ENCODE measurements around the gene PELI3.

PELI3 gene

GRCh38 chr11:66447012-66447411 lies 19.7 kb upstream of the PELI3 start:
- Histone ChIP-seq H3K9me3 (peaks cover 0 to 6% (median 0%) of the 10 kb centered on the region in 3 donors), H3K4me3 (no peak overlapping the region), H3K36me3 (no peaks in the 10 kb centered on the region), H3K27me3 (no peaks in the 10 kb centered on the region), H3K27ac (no peak overlapping the region), H3K4me1 (no peaks in the 10 kb centered on the region)
- TF ChIP-seq CTCF (IDR thresholded peaks at IDR 0.05) = no peak
- DNase-seq = no peak
- intact Hi-C loops (cut with DNase I; ENCODE audit: low total_unique reads) = no loop called here

GRCh38 chr11:66448523-66448922 lies 18.2 kb upstream of the PELI3 start:
- DNase-seq = no peak
- Histone ChIP-seq H3K9me3 (peaks cover 0 to 2% (median 0%) of the 10 kb centered on the region in 3 donors), H3K27ac (no peak overlapping the region), H3K36me3 (no peaks in the 10 kb centered on the region), H3K4me3 (no peak overlapping the region), H3K4me1 (no peaks in the 10 kb centered on the region), H3K27me3 (no peaks in the 10 kb centered on the region)
- TF ChIP-seq CTCF (IDR thresholded peaks at IDR 0.05) = no peak
- intact Hi-C loops (cut with DNase I; ENCODE audit: low total_unique reads) = no loop called here

GRCh38 chr11:66450560-66450959 lies 16.1 kb upstream of the PELI3 start:
- Histone ChIP-seq H3K27me3 (no peaks in the 10 kb centered on the region), H3K9me3 (no peaks in the 10 kb centered on the region), H3K4me3 (no peak overlapping the region), H3K36me3 (no peaks in the 10 kb centered on the region), H3K27ac (no peak overlapping the region), H3K4me1 (no peaks in the 10 kb centered on the region)
- intact Hi-C loops (cut with DNase I; ENCODE audit: low total_unique reads) = no loop called here
- TF ChIP-seq CTCF (IDR thresholded peaks at IDR 0.05) = no peak
- no peak for DNase-seq

- Histone ChIP-seq H3K27ac (no peak overlapping the region), H3K4me1 (no peaks in the 10 kb centered on the region), H3K27me3 (no peaks in the 10 kb centered on the region), H3K4me3 (no peak overlapping the region), H3K9me3 (no peaks in the 10 kb centered on the region), H3K36me3 (no peaks in the 10 kb centered on the region)
- no peak for TF ChIP-seq CTCF (IDR thresholded peaks at IDR 0.05)
- DNase-seq = no peak
- intact Hi-C loops (cut with DNase I; ENCODE audit: low total_unique reads) = no loop called here
These were observed 15.0 kb upstream of the PELI3 start for GRCh38 chr11:66451663-66452062.

- H3K27me3 ChIP-seq = no peaks in the 10 kb centered on the region
- no peak for DNase-seq
- no peaks in the 10 kb centered on the region for H3K36me3 ChIP-seq
- intact Hi-C loops (cut with DNase I; ENCODE audit: low total_unique reads) = no loop called here
- H3K4me1 ChIP-seq = no peaks in the 10 kb centered on the region
- H3K27ac ChIP-seq = no peak overlapping the region
- no peak overlapping the region for H3K4me3 ChIP-seq
- no peaks in the 10 kb centered on the region for H3K9me3 ChIP-seq
- TF ChIP-seq CTCF (IDR thresholded peaks at IDR 0.05) = no peak
These were observed 12.5 kb upstream of the PELI3 start for GRCh38 chr11:66454247-66454646.

- Histone ChIP-seq H3K27ac (no peak overlapping the region), H3K4me1 (no peaks in the 10 kb centered on the region), H3K9me3 (no peaks in the 10 kb centered on the region), H3K4me3 (no peak overlapping the region), H3K36me3 (no peaks in the 10 kb centered on the region), H3K27me3 (no peaks in the 10 kb centered on the region)
- intact Hi-C loops (cut with DNase I; ENCODE audit: low total_unique reads) = no loop called here
- DNase-seq = no peak
- no peak for TF ChIP-seq CTCF (IDR thresholded peaks at IDR 0.05)
These were observed 11.9 kb upstream of the PELI3 start for GRCh38 chr11:66454828-66455227.

All from tibial artery (tissue), 4 donors.